ENCODE results near the gene SEC14L2.

Gene SEC14L2

GRCh38 chr22:30423301-30423958 lies 26.6 kb downstream of the SEC14L2 start (continued):
- TF ChIP-seq TSHZ1 (tag by site-specific recombination; IDR thresholded peaks at IDR 0.05; ENCODE audit: borderline replicate concordance) (no peak), ZNF18 (tag by site-specific recombination; IDR thresholded peaks at IDR 0.05) (no peak), ZNF596 (tag by site-specific recombination; IDR thresholded peaks at IDR 0.05) (no peak), ZSCAN5A (tag by site-specific recombination; IDR thresholded peaks at IDR 0.05) (no peak), ZNF510 (tag by site-specific recombination; IDR thresholded peaks at IDR 0.05; ENCODE audit: insufficient replicate concordance) (no peak), ZBTB21 (tag by site-specific recombination; IDR thresholded peaks at IDR 0.05) (no peak; the same call in 1 of the 2 replicates), BCL11A (tag by site-specific recombination; IDR thresholded peaks at IDR 0.05; ENCODE audit: low read depth) (0 out of 2 replicates have a peak, but pooled peaks have one; percentile 23), OSR2 (tag by site-specific recombination; IDR thresholded peaks at IDR 0.05) (no peak), FEZF1 (tag by site-specific recombination; IDR thresholded peaks at IDR 0.05) (no peak), ZBTB8A (tag by site-specific recombination; IDR thresholded peaks at IDR 0.05) (no peak), ZFP41 (tag by site-specific recombination; IDR thresholded peaks at IDR 0.05; ENCODE audit: borderline replicate concordance) (no peak), PRDM10 (tag by site-specific recombination; IDR thresholded peaks at IDR 0.05) (no peak), KLF9 (tag by site-specific recombination; IDR thresholded peaks at IDR 0.05; ENCODE audit: low read depth) (no peak), ZNF354C (tag by site-specific recombination; IDR thresholded peaks at IDR 0.05; ENCODE audit: borderline replicate concordance, low read depth) (no peak), ZNF280C (tag by site-specific recombination; IDR thresholded peaks at IDR 0.05) (no peak), KLF10 (tag by site-specific recombination; IDR thresholded peaks at IDR 0.05) (no peak), ZBTB1 (tag by site-specific recombination; IDR thresholded peaks at IDR 0.05) (no peak), ZNF560 (tag by site-specific recombination; IDR thresholded peaks at IDR 0.05; ENCODE audit: borderline replicate concordance) (no peak), ZNF362 (tag by site-specific recombination; IDR thresholded peaks at IDR 0.05) (no peak), ZNF10 (tag by site-specific recombination; IDR thresholded peaks at IDR 0.05) (no peak), ZNF548 (tag by site-specific recombination; IDR thresholded peaks at IDR 0.05) (no peak), PRDM6 (tag by site-specific recombination; IDR thresholded peaks at IDR 0.05) (no peak)

Data from HEK293 (cell line).